Stimulated activated CD8-positive, alpha-beta memory T cell treated with anti-CD3 and anti-CD28 coated beads, Interleukin-4, amount 100 ng/mL, for 24 hours (primary cell): ENCODE data around the gene MAGI2.

Experiments used
- DNase-seq: peaks from one replicate; pipeline ENCODE4 v3.0.0-alpha.2; 2020; ENCODE audit warnings: low read depth

The MAGI2 gene

DNA sequence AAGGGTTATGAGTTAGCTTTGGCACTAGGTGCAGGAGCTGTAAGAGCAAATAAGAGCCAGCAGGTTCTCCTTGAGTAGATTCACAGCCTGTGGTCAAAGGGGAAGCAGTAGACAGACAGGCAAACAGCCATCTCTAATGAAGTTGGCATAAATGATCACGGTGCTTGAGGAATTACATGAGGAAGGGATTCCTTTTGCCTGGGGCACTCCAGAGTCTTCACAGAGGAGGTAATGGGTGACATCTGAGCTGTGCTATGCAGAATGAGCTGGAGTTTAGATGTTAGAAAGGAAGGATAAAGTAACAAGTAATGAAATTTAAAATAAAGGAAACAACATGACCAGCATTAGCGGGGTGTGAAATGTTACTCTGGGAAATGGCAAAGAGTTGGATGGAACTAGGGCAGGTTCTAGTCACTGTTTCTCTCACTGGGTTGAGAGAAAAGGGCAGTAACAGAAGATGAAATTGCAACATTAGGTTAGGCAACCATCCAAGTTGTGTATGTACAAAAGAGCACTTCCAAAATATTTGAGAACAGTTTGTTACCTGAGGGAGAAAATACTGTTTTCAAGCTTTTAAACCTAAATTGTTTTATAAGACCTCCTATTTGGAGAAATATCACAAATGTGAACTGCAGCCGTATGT is 1041.1 kb downstream of the MAGI2 start:
- no peak for DNase-seq

- no peak for DNase-seq
Measured at GRCh38 chr7:78407031-78407430, 1046.4 kb downstream of the MAGI2 start.

GRCh38 chr7:78406531-78406930 is 1046.9 kb downstream of the MAGI2 start:
- DNase-seq: no peak

- DNase-seq: no peak
Measured at GRCh38 chr7:78402096-78402495, 1051.4 kb downstream of the MAGI2 start.

- DNase-seq: no peak
Measured at GRCh38 chr7:78400038-78400437, 1053.4 kb downstream of the MAGI2 start.

GRCh38 chr7:78399033-78399769 is 1054.3 kb downstream of the MAGI2 start:
- DNase-seq: no peak

- DNase-seq: no peak
Measured at GRCh38 chr7:78398576-78398975, 1054.9 kb downstream of the MAGI2 start.

DNA sequence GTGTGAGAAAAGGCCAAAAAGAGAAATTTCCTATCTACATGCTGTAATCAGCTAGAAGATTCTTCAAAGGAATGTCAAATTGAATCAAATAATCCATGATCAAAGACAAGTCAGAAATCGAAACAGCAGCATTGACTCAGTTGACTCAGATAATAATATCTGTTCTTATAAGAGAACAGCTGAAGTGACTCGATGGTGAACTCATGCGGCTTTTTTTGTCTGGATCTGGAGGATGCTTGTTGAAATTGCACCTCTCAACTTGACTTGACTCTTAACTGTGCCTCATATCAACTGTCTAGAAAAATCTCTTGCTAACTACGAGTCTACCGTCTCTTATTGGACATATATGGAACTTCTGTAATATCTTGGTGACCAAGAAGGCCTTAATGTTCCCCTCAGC is 1055.4 kb downstream of the MAGI2 start:
- no peak for DNase-seq

GRCh38 chr7:78396210-78396609 is 1057.3 kb downstream of the MAGI2 start:
- DNase-seq: no peak

GRCh38 chr7:78395298-78396036 is 1058.0 kb downstream of the MAGI2 start:
- DNase-seq: no peak

- DNase-seq: no peak
Measured at GRCh38 chr7:78389022-78389421, 1064.4 kb downstream of the MAGI2 start.

- no peak for DNase-seq
Measured at GRCh38 chr7:78386520-78386919, 1066.9 kb downstream of the MAGI2 start.

DNA sequence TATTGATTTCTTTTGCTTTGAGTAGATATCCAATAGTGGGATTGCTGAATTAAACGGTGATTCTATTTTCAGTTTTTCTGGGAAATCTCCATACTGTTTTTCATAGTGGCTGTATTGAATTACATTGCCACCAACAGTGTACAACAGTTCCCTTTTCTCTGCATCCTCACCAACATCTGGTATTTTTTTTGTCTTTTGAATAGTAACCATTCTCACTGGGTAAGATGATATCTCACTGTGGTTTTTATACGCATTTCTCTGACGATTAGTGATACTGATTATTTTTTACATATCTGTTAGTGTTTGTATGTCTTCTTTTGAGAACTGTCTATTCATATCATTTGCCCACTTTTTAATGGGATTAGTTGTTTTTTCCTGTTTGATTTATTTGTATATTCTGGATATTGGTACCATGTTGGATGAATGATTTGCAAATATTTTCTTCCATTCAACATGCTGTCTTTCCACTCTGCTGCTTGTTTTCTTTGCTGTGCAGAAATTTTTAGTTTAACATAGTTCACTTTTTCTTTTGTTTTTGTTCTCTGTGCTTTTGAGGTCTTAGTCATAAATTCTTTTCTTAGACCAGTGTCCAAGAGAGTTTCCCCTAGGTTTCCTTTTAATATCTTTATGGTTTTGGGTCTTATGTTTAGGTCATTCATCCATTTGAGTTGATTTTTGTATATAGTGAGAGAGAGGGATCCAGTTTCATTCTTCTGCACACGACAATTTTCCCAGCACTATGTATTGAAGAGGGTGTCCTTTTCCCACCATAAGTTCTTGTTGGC is 1070.2 kb downstream of the MAGI2 start:
- no peak for DNase-seq

DNA sequence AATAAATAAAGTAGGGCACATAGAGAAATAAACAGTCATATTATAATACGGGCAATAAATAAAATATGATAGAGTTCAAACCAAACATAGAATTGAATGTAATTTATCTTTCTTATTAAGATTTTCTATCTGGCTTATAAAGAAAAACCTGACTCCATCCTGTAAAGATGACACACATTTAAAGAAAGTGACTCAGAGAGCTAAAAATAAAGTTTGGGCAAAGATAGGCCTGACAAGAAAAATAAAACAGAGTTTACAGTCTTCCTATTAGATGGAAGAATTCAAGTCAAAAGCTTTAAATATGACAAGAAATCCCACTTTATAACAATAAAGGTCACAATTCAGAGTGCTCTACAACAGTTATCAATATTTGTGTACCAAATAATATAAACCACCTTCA is 1074.3 kb downstream of the MAGI2 start:
- DNase-seq: no peak

DNA sequence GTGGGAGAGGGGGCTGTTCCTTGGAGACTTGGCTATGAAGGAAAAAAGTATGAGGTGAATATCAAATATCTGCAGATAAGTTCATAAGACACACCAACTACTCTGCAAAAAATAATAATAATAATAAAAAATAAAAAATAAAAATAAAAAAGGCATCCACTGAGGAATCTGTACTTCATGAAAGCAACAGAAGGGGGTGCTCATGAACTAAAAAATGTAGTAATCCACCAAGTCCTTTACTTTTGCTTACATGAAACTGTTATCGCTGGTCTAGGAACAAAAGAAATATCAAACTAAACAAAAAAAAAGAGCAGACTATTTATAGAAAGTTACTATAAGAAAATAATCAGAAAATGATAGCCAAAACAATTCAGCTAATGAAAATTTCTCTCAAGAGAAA is 1075.9 kb downstream of the MAGI2 start:
- DNase-seq: no peak

- no peak for DNase-seq
Measured at GRCh38 chr7:78370936-78371335, 1082.5 kb downstream of the MAGI2 start.

- no peak for DNase-seq
Measured at GRCh38 chr7:78368771-78369170, 1084.7 kb downstream of the MAGI2 start.

DNA sequence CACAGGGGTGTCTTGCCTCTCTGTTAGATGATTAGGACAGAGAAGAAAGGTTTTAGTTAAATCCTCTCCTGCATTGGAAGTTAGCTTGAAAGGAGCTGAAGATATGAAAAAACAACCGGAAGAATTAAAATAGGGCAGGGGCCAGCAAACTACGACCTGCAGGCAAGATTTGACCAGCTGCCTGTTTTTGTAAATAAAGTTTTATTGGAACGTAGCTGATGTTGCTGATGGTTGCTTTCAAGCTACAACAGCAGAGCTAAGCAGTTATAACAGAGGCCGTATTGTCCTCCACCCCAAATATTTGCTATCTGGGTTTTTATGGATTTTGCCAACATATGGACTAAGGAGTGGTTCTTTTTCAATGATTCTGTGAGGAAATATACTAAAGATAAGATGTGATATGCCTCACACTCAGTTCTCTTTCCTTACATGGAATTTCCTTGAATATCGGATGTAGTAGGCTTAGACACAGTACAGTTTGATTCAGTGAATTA is 1086.1 kb downstream of the MAGI2 start:
- no peak for DNase-seq

GRCh38 chr7:78363866-78364265 is 1089.6 kb downstream of the MAGI2 start:
- no peak for DNase-seq

DNA sequence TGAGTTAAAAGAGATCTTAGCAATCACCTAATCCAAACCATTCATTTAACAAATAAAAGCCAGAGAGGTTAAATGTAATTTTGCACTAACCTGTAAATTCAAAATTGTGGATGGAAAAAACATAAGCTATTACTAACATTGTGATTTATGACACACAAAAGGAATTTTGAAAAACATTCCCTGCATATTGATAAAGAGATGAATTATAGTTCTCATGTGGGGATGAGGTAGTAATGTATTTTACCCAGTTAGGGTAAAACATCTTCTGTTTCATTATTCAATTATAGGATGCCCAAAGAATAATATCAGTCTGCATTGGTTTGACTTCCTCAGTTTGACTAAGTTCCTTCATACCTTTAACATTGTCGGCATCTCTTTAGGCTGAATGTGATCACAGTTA is 1093.6 kb downstream of the MAGI2 start:
- no peak for DNase-seq

- no peak for DNase-seq
Measured at GRCh38 chr7:78357709-78358108, 1095.8 kb downstream of the MAGI2 start.

- DNase-seq: no peak
Measured at GRCh38 chr7:78355834-78356233, 1097.6 kb downstream of the MAGI2 start.
